Measurements from ENCODE around the gene SGCA. TPM values are rescaled to one million over a fixed set of nuclear protein-coding genes. Genes with fewer than 3 reads are reported as not detected.

The SGCA gene
- total RNA-seq, result 137 TPM
- long read RNA-seq, transcript SGCA-202 (8 exons, 1,057 nt), result minor isoform, 43 of 186 reads
- long read RNA-seq, transcript SGCA-201 (10 exons, 1,432 nt), result major isoform, 77 of 186 reads
- long read RNA-seq, partial matches to known transcripts, result 15 of 186 reads
- long read RNA-seq, other reads (novel, unspliced or antisense), result 49 of 186 reads

DNA sequence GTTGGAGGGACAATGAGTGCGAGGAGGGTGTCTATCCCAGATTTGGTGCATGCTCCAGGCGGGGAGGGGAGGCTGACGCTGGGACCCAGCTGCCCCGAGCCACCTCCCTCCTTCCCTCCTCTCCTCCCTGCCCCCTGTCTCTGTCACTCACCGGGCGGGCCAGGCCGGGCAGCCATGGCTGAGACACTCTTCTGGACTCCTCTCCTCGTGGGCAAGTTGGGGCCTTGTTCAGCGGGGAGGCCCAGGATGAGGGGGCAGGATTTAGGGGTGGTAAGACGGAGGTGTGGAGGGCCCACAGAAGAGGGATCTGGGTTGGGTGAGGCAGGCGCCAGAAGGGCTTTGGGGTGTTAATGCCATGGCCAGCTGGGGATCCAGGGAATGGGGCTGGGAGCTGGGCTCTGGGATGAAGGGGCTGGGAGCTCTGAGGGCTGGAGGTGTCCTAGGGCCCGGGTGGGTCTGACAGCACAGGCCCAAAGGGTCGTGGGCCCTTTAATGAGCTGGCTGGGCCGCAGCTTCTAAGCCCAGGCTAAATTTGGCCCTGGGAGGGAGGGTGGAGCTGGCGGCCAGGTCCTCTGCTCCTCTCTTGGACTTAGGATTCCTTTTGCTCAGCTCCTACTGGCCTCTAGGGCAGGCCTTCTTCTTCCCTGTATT is at the start of gene SGCA:
SGCA (plus strand) TSS at position 139 of the 651 bp plus-strand sequence; CDS start at position 175, 36 bp downstream.
- intact Hi-C loops (cut with micrococcal nuclease), result loop anchor here (10.0 kb wide), 1 partner anchor 71 kb away; the partner anchor contains the start of gene PDK2

DNA sequence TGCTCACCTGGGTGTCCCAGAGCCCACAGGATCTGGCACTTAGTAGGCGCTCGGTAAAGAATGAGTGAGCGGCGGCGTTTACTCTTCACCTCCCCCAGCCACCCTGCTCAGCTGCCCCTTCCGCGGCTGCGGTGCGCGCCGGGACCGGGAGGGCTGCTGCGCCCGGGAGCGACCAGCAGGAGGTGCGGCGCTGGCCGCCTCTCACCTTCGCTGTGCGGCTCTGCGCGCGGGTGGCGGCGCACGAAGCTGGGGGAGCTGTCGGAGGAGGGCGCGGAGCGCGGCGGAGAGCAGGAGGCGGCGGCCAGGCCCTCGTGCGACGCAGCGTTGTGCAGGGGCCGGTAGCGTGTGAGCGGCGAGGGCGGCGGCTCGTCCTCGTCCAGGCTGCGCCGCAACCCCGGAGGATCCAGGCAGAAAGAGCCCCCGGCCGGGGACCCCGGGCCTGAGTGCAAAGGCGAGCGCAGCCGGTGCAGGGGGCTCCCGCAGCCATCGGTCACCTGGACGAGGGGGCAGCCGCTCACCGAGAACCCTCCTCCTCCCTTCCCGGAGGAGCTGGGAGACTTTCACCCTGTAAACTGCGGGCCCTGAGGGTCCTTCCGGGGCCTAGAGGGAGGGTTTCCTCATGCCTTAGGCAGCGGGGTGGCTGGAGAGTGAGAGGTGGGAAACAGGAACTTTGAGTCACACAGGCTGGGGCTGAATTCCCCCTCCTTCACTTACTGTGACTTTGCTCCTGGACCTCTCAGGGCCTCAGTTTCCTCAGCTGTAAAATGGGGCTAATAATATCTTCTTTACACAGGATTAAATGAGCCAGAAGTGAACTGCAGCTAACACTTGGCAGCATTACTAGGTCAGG is 48.4 kb upstream of the SGCA start:
- H3K27ac ChIP-seq (replicated peaks), result no peak overlapping the region
- no peaks in the 10 kb centered on the region for H3K36me3 ChIP-seq
- DNase-seq, result no peak
- H3K27me3 ChIP-seq (ENCODE audit: low read depth), result peaks cover 4% of the 10 kb centered on the region
- no peaks in the 10 kb centered on the region for H3K9me3 ChIP-seq (replicated peaks)
- TF ChIP-seq, protein P1, sequence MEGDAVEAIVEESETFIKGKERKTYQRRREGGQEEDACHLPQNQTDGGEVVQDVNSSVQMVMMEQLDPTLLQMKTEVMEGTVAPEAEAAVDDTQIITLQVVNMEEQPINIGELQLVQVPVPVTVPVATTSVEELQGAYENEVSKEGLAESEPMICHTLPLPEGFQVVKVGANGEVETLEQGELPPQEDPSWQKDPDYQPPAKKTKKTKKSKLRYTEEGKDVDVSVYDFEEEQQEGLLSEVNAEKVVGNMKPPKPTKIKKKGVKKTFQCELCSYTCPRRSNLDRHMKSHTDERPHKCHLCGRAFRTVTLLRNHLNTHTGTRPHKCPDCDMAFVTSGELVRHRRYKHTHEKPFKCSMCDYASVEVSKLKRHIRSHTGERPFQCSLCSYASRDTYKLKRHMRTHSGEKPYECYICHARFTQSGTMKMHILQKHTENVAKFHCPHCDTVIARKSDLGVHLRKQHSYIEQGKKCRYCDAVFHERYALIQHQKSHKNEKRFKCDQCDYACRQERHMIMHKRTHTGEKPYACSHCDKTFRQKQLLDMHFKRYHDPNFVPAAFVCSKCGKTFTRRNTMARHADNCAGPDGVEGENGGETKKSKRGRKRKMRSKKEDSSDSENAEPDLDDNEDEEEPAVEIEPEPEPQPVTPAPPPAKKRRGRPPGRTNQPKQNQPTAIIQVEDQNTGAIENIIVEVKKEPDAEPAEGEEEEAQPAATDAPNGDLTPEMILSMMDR (IDR thresholded peaks at IDR 0.05; ENCODE audit: borderline replicate concordance), result peak; percentile 76
- H3K4me1 ChIP-seq, result peaks cover 46% of the 10 kb centered on the region
- peak overlapping the region; percentile 46 for H3K4me3 ChIP-seq
- intact Hi-C loops (cut with micrococcal nuclease), result no loop called here

More for the DNA sequence above, at the start of gene SGCA:
- Histone ChIP-seq H3K27ac (replicated peaks) (peak within 1 kb of the TSS; percentile 96), H3K27me3 (ENCODE audit: low read depth) (no peaks in the 10 kb centered on the region), H3K4me3 (peak within 1 kb of the TSS; percentile 69), H3K9me3 (replicated peaks) (no peaks in the 10 kb centered on the region), H3K36me3 (no peaks in the 10 kb centered on the region), H3K4me1 (peaks cover 74% of the 10 kb centered on the region)
- DNase-seq, result peak; percentile 63
- TF ChIP-seq, protein P1 (IDR thresholded peaks at IDR 0.05; ENCODE audit: borderline replicate concordance), result peak; percentile 17

DNA sequence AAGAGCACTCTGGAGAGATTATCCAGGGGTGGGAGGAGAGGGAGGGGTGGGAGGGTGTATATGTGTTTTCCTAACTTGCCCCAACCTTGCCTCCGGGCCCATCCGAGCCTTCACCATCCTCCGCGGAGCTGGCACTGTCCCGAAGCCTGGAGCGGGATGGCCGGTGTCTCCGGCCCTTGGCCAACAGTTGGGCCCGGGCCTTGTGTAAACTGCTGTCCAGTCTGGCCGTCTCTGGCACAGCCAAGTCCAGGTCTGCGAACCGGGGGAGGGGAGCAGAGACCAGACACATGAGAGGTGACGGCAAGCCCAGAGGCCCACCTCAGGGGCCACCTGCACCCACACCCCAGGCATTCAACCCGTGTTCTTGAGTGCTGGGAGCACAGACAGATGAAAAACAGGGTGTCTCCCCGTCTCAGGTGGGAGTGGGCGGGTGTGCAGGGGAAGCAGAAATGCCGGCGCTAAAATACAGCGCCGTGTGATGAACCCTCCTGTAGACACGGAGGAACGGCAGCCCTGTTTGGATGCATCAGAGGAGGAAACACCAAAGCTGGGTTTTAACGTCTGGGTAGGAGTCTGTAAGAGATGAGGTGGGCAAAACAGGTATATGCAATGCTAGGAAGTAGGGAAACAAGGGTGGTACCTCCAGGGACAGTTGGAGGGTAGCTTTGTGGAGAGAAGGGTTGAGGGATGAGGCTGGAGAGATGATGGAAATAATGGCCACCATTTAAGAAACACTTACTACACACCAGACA is 47.6 kb upstream of the SGCA start:
- intact Hi-C loops (cut with micrococcal nuclease), result no loop called here
- DNase-seq, result no peak
- H3K36me3 ChIP-seq, result no peaks in the 10 kb centered on the region
- H3K27ac ChIP-seq (replicated peaks), result no peak overlapping the region
- peaks cover 38% of the 10 kb centered on the region for H3K4me1 ChIP-seq
- H3K27me3 ChIP-seq (ENCODE audit: low read depth), result peaks cover 4% of the 10 kb centered on the region
- TF ChIP-seq, protein P1 (IDR thresholded peaks at IDR 0.05; ENCODE audit: borderline replicate concordance), result no peak
- H3K9me3 ChIP-seq (replicated peaks), result no peaks in the 10 kb centered on the region
- H3K4me3 ChIP-seq, result no peak overlapping the region

- DNase-seq, result no peak
- intact Hi-C loops (cut with micrococcal nuclease), result no loop called here
- Histone ChIP-seq H3K4me1 (peaks cover 38% of the 10 kb centered on the region), H3K9me3 (replicated peaks) (no peaks in the 10 kb centered on the region), H3K27me3 (ENCODE audit: low read depth) (peaks cover 4% of the 10 kb centered on the region), H3K4me3 (no peak overlapping the region), H3K27ac (replicated peaks) (no peak overlapping the region), H3K36me3 (no peaks in the 10 kb centered on the region)
- TF ChIP-seq, protein P1 (IDR thresholded peaks at IDR 0.05; ENCODE audit: borderline replicate concordance), result no peak
Observed at GRCh38 chr17:50118828-50119218, 47.0 kb upstream of the SGCA start.
